Kidney tubule cell (primary cell): ENCODE results near the gene FBXL7.

Experiments used
- DNase-seq: peaks from one replicate; pipeline ENCODE4 v3.0.0-alpha.2; 2018; ENCODE audit warnings: low spot score

The FBXL7 gene

DNA sequence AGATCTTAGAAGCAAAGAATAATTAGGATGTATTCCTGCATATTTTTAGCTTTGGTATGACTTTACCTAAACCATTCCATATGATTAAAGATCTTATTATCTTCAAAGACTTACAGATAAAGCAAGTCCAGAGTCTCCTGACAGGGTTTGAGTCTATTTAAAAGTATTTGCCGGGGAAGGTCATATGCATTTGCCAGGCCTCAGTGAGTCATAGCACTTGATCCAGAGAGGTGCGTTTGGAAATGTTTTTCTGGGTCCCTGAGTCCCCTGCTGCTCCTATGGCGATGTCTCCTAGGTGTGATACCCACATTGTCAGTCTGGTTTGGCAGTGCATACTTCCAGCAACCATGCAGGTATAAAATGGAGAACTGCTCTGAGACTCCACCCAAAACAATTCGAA, 217.0 kb downstream of the FBXL7 start:
- no peak for DNase-seq

DNA sequence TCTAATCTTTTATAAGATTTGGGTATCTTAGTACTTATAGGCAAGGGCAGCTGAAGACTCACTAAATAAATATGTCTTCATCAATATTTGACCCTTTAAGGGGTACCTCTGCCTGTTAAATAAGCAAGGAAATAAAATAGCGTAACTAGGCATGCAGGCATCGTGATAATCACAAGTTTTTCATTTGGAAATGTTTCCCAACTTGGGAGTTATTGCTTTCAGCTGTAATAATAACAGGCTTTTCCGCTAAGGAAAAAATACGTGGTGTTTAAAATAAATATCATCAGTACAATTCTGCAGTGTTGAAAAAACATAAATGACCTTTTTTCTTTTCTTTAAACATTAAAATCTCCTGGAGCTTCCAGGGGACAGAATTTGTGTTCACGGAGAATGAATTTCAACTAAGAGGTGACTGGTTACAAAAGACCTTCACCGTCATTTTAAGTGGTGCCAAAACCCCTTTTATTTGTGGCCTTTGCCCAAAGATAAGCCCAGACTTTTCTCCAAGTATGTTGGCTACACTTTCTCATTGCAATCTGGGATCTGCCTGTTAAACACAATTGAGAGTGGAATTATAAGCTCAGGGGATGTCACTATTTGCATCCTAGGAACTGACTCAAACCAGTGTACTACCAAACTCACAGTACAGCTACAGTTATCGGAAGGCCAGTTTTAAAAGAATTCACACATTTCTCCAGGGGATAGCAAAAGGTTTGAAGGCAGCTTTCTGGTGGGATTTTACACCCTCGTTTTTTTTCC, 218.6 kb downstream of the FBXL7 start:
- DNase-seq, result no peak

DNA sequence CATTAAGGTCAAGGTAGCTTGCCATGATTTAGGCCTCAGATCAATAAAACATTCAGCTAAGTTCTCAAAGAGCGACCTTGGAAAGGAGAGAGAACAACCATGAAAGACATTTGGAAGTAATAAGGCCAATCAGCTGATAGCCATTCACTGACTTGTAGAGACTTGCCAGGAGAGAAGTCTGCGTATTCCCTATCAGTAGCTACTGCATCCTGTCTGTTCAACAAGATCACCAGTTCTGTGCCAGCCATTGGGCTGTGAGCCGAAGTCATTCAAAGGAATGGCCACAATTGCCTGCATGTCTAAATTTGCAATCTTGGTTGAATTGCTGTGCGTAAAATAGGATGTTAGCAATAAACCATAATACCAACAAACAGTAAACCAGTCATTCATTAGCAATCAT, 219.8 kb downstream of the FBXL7 start:
- DNase-seq, result no peak

DNA sequence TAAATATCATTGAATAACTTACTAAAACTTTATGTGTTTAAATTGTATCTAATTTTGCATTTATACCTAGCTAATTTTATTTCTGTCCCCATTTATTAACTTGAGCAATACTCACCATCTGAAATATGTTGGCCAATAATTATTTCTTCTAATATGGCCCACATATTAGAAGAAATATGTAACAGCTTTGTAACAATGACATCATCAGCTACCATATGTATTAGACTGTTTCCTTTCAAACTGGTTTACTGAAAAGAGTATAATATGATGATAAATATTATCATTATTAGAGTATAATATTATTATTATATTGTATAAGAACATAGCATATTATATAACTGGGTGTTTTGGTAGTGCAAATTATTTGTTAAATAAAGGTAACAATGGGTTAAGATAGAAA, 220.5 kb downstream of the FBXL7 start:
- no peak for DNase-seq

DNA sequence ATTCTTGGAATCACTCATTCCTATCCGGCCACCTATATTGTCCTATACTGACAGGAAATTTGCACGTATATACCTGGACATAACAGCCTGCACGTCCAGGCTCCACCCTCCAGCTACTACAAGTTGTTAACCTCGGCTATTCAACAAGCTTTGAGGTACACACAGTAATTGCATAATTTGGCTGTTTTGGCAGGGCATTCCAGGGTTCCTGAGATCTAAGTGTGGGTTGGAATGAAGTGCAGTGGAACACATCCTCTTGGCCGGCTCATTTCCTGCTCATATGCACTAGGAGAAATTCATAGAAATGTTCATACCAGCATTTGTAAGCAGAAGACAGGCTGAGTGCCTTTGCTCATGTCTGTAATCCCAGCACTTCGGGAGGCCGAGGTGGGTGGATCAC, 222.3 kb downstream of the FBXL7 start:
- no peak for DNase-seq

DNA sequence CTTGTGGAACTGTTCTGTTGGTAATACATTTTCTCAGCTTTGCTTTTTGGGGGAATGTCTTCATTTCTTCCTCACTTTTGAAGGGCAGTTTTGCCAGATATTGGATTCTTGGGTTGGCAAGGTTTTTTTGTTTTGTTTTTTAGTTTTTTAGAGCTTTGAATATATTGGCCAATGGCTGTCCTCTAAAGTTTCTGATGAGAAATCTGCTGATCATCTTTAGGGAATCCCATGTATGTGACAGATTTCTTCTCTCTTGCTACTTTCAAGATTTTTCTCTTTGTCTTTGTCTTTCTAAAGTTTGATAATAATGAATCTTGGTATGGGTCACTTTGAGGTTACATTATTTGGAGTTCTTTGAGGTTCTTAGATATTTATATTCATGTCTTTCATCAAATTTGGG, 227.4 kb downstream of the FBXL7 start:
- DNase-seq, result no peak

DNA sequence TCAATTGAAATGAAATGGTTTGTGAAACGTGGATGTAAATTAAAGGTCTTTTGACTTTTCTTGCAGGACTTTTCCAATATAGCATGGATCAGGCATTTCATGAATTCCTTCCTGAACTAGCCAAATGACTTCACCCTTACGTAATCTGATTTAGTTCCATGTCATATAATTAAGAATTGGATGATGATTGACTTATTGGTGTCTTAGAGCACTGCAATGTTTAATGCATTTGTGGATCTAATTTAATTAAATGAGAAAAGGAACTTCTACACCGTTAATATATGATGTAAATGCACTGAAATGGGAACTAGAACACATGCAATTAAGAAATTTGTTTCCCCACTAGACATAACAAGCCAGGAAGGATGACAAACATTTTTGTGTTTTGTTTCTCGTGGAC, 228.8 kb downstream of the FBXL7 start:
- no peak for DNase-seq

DNA sequence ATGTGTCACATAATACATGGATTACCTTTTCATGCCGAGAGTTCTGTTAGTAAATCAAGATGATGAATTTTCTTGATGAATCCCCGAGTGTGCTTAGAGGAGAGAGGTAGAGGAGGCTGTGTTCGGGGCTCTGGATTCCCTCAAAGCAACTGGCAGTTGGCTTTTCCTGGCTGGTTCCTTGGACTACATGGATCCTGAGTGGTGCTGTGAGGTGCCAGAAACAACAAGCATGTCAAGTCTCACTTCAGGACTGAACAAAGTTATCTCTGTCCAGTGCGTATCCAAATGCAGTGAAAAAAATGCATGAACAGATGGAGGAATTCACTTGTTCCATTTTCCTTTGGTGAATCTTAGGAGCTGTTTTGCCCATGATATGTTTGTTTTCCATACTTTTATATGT, 231.7 kb downstream of the FBXL7 start:
- DNase-seq, result no peak

DNA sequence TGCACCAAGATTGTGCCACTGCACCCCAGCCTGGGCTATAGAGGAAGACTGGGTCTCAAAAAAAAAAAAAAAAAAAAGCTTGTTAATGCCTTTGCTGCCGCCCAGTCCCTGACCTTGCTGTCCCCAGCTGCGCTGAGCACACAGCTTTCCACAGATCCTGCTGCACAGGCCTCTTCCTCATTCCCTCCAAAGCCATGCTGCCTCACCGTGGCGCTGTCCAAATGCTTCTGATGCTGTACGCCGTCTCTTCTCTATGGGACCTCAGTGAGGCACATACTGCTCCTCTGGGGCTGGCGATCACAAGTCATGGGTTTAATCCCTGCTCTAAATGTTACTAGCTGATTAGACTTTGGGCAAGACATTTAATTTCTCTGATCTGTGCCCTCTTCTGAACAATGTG, 234.1 kb downstream of the FBXL7 start:
- DNase-seq, result no peak

DNA sequence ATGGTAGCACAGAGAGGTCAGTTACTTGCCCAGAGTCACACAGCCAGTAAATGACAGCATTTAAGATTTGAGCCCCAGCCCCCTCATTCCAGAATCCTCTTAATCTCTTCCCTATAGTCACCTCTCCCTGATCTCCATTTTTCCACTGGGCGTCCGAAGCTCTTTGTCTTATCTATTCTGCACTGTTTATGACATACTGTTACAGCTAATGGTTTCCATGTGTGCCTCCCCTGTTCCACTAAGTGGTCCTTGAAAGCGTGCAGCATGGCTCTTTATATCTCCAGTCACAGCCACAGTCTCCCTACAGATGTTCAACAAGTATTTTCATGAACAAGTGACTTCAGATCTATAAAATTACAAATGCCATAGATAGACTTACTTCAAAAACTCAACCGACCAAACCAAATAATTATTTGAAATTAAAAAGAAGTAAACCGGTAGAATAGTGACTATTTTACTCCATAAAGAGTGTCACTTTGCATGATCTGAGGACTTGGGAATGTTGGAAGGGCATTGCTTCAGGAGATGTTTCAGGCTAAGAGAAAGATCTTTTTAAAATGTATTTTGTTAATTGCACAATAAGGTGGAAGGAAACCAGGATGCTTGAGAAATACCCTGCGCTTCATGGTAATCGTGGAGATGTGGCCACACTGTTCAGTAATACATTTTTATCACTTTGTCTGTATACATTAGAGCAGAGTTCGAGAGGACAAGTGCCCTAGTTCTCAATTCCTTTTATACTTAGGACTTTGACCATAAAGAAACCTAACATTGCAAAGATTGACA, 237.2 kb downstream of the FBXL7 start:
- no peak for DNase-seq

DNA sequence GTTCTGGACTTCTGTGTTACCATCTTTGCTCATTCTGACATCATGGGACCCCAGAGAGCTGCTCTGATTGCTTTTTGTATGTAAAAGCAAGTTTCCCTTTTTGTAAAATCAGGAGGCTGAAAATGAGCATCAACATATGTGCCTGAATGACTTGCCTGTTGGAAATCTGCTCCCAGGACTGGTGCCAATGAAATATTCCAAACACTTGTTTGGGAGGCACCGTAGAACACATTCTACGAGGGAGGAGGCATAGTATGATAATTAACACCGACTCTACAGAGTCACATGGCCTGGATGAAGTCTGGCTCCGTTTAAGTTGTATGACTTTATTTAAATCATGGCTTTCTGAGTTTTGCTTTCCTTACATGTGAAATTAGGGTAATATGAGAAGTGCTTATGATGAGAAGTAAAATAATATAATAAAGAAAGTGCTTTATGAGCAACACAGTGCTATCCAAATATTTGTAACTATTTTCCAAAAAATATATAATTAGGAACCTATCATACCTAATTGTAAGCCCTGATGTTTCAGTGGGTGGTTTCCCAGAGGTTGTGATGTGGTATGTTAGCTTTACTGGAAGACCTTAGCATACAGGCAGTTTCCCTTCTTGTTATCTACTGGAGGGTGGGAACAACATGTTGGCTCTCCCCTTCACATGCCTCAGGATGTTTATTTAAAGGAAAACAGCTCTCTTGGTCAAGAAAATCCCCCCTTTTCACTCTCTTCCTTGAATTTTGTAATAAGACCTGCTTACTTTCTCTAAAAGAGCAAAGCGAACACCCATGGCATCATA, 238.1 kb downstream of the FBXL7 start:
- DNase-seq, result no peak

DNA sequence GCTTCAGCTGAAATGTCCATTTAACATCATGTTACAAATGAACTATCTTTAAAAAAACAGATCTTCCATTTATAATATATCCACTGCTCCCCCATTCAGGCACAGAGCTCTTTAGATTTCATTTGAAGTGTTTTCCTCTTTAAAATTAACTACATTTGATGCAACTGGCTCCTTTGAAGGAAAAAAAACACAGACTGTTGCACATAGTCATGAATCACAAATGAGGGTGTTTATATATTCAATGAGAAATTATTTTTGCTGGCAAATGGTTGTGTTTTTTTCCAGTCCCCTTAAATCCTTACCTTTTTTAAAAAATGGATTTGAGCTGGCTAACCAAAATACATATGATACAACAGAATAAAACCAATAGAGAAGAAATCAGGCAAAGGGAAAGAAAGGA, 240.4 kb downstream of the FBXL7 start:
- DNase-seq, result no peak

DNA sequence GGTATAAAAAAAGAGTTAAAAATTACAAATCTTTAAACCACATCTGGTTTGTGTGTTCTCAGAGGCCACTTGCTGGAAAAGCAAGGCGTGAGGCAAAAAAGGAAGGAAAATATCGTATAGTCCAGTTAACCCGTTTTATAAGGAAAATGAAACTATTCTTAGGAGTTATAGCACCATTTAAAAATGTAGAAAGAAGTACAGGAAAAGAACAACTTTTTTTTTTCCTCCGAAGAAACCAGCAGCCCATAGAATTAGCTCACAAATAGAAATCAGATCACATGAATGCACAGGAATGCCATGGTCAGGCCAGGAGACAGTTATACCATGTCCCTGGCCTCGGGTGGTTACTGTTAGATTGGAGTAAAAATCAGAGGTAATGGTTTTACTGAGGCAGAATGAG, 241.6 kb downstream of the FBXL7 start:
- peak; percentile 17 for DNase-seq

DNA sequence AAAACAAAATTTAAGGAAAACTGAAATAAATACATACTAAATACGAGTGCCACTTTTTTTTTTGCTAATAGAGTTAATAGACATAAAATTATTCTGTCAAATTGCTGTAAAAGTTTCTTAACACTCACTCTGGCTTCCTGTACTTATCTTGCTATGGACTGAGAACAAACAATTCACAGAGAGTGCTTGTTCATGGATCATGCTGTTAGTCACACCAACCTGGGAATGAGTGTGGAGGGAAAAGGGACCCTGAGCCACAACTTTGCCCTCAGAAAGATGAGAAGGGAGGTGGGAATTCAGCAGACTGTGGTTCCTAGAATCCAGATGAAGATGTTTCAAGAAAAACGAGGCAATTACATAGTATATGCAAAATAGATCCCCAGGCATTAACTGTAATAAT, 246.9 kb downstream of the FBXL7 start:
- DNase-seq, result no peak

DNA sequence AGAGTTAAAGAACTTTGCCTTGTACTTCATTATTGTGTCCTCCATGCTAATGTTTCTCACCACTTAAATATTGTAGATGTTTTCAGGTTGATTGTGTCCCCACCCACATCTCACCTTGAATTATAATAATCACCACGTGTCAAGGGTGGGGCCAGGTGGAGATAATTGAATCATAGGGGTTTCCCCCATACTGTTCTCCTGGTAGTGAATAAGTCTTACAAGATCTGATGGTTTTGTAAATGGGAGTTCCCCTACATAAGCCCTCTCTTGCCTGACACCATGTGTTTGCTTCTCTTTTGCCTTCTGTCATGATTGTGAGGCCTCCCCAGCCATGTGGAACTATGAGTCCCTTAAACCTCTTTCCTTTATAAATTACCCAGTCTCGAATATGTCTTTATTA, 248.3 kb downstream of the FBXL7 start:
- no peak for DNase-seq

DNA sequence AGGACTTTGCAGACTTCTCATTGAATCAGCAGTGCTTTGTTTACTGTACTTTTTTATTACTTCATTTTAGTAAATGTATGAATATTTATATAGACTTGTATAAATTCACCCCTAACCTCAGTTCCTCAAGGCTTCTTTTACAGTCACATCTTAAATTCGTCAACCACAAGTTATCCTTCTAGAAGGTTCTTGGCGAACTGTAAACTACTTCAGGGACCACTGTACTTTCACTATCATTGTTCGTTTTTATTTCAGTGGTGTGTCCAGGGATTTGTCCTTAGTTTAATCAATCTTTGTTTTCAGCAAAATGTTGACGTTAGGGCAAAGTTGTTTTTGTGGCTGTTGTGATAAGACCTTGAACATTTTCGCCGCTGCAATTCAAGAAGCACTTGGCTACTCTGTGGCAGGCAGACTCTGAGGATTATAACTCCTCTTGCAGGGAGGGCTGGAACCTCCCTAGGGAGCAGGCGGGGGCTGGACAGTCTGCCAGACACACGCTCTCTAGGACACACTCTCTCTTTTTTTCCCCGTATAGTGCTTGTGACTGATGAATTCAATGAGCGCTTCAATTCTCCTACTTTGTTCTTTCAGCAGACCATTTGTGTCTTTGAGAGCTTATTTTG, 252.8 kb downstream of the FBXL7 start:
- DNase-seq, result no peak

DNA sequence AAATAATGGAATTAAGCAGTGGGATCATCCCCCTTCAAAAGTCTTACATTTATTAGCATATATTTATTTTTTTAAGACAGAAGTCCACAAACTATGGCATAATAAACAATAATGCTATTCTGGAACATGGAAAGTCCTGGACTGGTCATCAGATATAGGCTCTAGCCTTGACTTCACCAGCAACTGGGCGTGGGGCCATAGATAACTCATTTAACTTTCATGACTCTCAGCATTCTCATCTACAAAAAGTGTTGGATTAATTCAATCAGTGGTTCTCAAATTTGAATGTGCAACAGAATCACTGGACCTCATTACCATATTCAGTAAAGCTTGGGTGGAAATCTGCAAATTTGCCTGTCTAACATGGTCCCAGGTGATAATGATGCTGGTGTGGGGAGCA, 253.8 kb downstream of the FBXL7 start:
- DNase-seq, result no peak

DNA sequence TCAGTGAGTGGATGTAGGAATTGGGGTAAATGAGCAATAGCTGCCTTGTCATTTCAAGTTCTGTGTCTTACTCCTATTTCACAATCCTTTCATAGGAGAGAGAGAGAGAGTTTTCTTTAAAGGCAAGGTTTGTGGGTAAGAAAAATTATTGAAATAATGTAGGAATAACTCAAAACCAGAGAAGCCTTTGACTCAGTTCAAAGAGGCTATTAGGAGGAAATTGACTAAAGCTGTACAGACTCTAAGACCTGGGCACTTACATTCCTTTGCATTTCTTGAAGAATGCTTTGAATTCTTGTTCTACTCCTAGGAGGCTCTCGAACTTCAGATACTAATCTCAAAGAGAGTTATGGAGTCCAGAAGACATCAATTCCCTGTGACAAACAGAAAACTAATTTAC, 257.1 kb downstream of the FBXL7 start:
- no peak for DNase-seq

DNA sequence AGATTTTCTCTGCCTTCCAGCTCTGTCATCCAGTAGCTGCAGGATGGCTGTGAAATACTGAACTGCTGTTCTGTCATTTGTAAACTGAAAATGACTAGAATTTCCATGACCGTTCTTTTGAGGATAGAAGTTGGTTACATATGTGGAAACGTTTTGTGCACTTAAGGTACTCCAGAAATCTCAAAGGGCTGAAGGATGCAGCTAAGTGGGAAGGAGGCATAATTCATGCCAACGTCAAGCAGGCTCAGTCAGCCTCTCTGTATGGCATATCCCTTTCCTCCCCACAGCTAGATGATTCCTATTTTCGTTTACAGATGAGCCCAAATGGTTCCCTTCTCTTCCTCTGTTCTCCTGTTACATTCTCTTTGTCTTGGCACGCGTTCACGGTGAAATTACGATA, 257.6 kb downstream of the FBXL7 start:
- no peak for DNase-seq

DNA sequence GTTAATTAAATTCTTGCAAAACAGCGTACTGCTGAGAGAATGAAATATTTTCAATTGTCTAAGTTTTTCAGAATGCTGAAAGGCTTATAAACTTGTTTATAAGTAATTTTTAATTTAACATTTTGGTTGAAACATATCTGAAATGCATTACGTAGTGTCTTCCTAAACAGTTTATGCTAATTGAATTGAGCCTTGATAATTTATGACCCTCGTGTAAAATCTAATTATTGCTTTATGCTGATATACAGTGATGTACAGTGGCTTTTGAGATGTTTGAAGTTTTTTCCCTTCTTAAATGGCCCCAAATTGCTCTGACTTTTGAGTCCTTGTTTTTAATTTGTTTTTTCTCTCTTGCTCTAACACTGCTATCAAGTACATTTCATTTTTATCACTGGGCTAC, 262.7 kb downstream of the FBXL7 start:
- DNase-seq, result no peak

DNA sequence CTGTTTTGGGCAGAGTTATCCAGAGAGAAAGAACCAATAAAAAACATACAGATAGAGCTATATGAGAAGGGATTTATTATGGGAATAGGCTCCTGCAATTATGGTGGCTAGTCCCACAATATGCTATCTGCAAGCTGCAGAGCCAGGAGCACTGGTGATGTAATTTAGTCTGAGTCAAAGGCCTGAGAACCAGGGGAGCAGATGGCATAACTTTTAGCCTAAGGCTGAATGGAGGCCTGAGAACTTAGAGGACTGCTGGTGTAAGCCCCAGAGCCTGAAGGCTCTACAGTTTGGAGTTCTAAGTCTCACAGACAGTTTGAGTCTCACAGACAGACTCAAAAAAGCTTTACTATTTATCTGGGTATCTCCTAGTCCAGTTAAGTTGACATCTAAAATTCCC, 263.8 kb downstream of the FBXL7 start:
- no peak for DNase-seq

DNA sequence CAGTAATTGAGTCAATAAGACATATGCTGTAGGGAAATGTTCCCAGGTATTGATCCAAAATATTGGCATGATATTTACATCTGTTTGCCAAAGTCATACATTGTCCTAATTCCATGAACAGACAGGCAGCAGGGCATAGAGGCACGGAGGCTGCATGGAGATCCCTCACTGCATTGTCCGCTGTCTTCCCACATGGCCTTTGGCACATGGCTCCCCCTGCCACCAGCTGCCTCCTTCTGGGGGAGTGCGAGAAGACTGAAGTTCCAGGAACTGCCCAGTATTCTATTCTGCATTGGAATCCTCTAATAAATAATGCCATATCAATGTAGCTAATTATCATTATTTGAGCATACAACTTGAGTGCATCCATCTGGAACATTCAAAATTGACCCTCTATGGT, 269.0 kb downstream of the FBXL7 start:
- no peak for DNase-seq

DNA sequence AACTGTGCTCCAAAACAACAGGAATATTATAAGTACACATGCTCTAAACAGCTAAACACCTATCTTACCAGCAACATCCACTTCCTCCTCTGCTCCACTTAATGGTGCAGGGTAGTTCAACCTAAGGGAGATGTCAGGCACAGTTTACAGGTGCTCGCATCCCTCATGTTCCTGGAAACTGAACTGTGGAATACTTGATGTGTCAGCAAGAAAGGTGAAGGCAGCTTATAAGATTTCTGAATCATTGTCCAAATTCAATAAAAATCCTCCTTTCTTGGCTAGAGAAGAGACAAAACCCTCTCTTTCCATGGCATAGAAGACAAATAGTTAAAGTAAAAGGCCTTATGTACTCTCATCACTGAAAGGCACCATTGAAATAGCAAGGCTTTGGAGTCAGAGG, 272.2 kb downstream of the FBXL7 start:
- no peak for DNase-seq
